GM19025 (cell line): Measurements from ENCODE around the gene DMRTA2.

Experiments used
- ATAC-seq: cut with Tn5 transposase; IDR thresholded peaks from one replicate; pipeline ENCODE4 v1.9.1; 2021; ENCODE audit warnings: mild to moderate bottlenecking, low read depth, moderate library complexity; ENCODE audit not compliant: unreplicated experiment

Gene DMRTA2

GRCh38 chr1:50424045-50424883, 1.0 kb upstream of the DMRTA2 start:
- no peak for ATAC-seq

GRCh38 chr1:50423670-50424000, 392 bp upstream of the DMRTA2 start:
- no peak for ATAC-seq

- no peak for ATAC-seq
Measured at GRCh38 chr1:50422675-50422945, 633 bp downstream of the DMRTA2 start.

- no peak for ATAC-seq
Measured at GRCh38 chr1:50421768-50422674, 1.2 kb downstream of the DMRTA2 start.

GRCh38 chr1:50421366-50421748, 1.9 kb downstream of the DMRTA2 start:
- ATAC-seq, result no peak

GRCh38 chr1:50420689-50421365, 2.4 kb downstream of the DMRTA2 start:
- ATAC-seq, result no peak

GRCh38 chr1:50419907-50420677, 3.2 kb downstream of the DMRTA2 start:
- ATAC-seq, result no peak

- no peak for ATAC-seq
Measured at GRCh38 chr1:50419192-50419906, 3.9 kb downstream of the DMRTA2 start.

- no peak for ATAC-seq
Measured at GRCh38 chr1:50418600-50419109, 4.6 kb downstream of the DMRTA2 start.

- ATAC-seq, result no peak
Measured at GRCh38 chr1:50417946-50418599, 5.2 kb downstream of the DMRTA2 start.

GRCh38 chr1:50417507-50417906, 5.7 kb downstream of the DMRTA2 start:
- ATAC-seq, result no peak

GRCh38 chr1:50416553-50417453, 6.4 kb downstream of the DMRTA2 start:
- ATAC-seq, result no peak

- no peak for ATAC-seq
Measured at GRCh38 chr1:50416150-50416527, 7.1 kb downstream of the DMRTA2 start.

GRCh38 chr1:50415235-50416149, 7.8 kb downstream of the DMRTA2 start:
- no peak for ATAC-seq

- ATAC-seq, result no peak
Measured at GRCh38 chr1:50414853-50415234, 8.4 kb downstream of the DMRTA2 start.

- ATAC-seq, result no peak
Measured at GRCh38 chr1:50412813-50413476, 10.3 kb downstream of the DMRTA2 start.

- no peak for ATAC-seq
Measured at GRCh38 chr1:50405814-50406213, 17.4 kb downstream of the DMRTA2 start.
